GM18498 (cell line): ENCODE results near the gene ARID1A.
"Not testable (repeated sequence)": the region's sequence is repeated elsewhere in the genome, so short reads cannot be mapped to it uniquely, and the experiment has no call there.

Experiments
- ATAC-seq: cut with Tn5 transposase; IDR thresholded peaks from one replicate; pipeline ENCODE4 v1.9.1; 2021; ENCODE audit warnings: mild to moderate bottlenecking, moderate library complexity; ENCODE audit not compliant: unreplicated experiment

The ARID1A gene

GRCh38 chr1:26787381-26787705 is 91.5 kb downstream of the ARID1A start:
- peak; percentile 56 for ATAC-seq

GRCh38 chr1:26787706-26788514 is 92.1 kb downstream of the ARID1A start, which contains the start of gene PIGV:
Gene PIGV (plus strand): TSS chr1:26787950. CDS start chr1:26790816, 2,866 bp downstream.
- peak; percentile 64 for ATAC-seq

GRCh38 chr1:26788515-26788785 is 92.6 kb downstream of the ARID1A start:
- ATAC-seq = no peak

- ATAC-seq = no peak
These were observed 93.2 kb downstream of the ARID1A start for GRCh38 chr1:26788836-26789611.

- no peak for ATAC-seq
These were observed 93.7 kb downstream of the ARID1A start for GRCh38 chr1:26789612-26789865.

- ATAC-seq = no peak
These were observed 94.1 kb downstream of the ARID1A start for GRCh38 chr1:26789931-26790330.

GRCh38 chr1:26790551-26790953 is 94.7 kb downstream of the ARID1A start:
- no peak for ATAC-seq

GRCh38 chr1:26791148-26791547 is 95.3 kb downstream of the ARID1A start:
- no peak for ATAC-seq

GRCh38 chr1:26791626-26792025 is 95.8 kb downstream of the ARID1A start:
- ATAC-seq = no peak

GRCh38 chr1:26792924-26793323 is 97.1 kb downstream of the ARID1A start:
- no peak for ATAC-seq

GRCh38 chr1:26794391-26794790 is 98.6 kb downstream of the ARID1A start:
- no peak for ATAC-seq

GRCh38 chr1:26797627-26798026 is 101.8 kb downstream of the ARID1A start:
- ATAC-seq = no peak

GRCh38 chr1:26799479-26800142 is 103.8 kb downstream of the ARID1A start:
- no peak for ATAC-seq

- ATAC-seq = not testable (repeated sequence)
These were observed 108.1 kb downstream of the ARID1A start for GRCh38 chr1:26803932-26804331.

- ATAC-seq = not testable (repeated sequence)
These were observed 114.3 kb downstream of the ARID1A start for GRCh38 chr1:26810105-26810504.

- ATAC-seq = no peak
These were observed 115.2 kb downstream of the ARID1A start for GRCh38 chr1:26811057-26811456.

- ATAC-seq = no peak
These were observed 115.9 kb downstream of the ARID1A start for GRCh38 chr1:26811708-26812107.

- no peak for ATAC-seq
These were observed 118.6 kb downstream of the ARID1A start for GRCh38 chr1:26814377-26814776.

GRCh38 chr1:26814893-26815292 is 119.1 kb downstream of the ARID1A start:
- ATAC-seq = no peak

GRCh38 chr1:26820784-26821269 is 125.0 kb downstream of the ARID1A start:
- peak; percentile 94 for ATAC-seq

- no peak for ATAC-seq
These were observed 127.1 kb downstream of the ARID1A start for GRCh38 chr1:26822737-26823395.
